Measurements from ENCODE around the gene ATP11A. TPM values are rescaled to one million over a fixed set of nuclear protein-coding genes. Genes with fewer than 3 reads are reported as not detected.

The ATP11A gene
- total and polyA plus RNA-seq, 7 donors = 0.69 to 22.9 (median 9.6) TPM

- no peaks in the 10 kb centered on the region for H3K9me3 ChIP-seq
- DNase-seq = peak; percentile 35
- H3K27me3 ChIP-seq = peaks cover 0 to 33% (median 0%) of the 10 kb centered on the region in 3 donors
- no peak overlapping the region for H3K27ac ChIP-seq
- intact Hi-C loops (cut with DNase I) = no loop called here
- no peaks in the 10 kb centered on the region for H3K4me1 ChIP-seq
- H3K4me3 ChIP-seq = no peak overlapping the region
- WGBS, 2 donors = 88 to 89% methylated on average over 8 of the region's 8 CpGs
- no peaks in the 10 kb centered on the region for H3K36me3 ChIP-seq
- TF ChIP-seq POLR2A (IDR thresholded peaks at IDR 0.05) = no peak
- TF ChIP-seq POLR2AphosphoS5 (IDR thresholded peaks at IDR 0.05) = no peak
- TF ChIP-seq CTCF (IDR thresholded peaks at IDR 0.05) = no peak
- TF ChIP-seq EP300 (IDR thresholded peaks at IDR 0.05) = no peak
Observed at GRCh38 chr13:112918266-112918665, 228.4 kb downstream of the ATP11A start.

GRCh38 chr13:112918746-112919145 lies 228.9 kb downstream of the ATP11A start:
- Histone ChIP-seq H3K4me1 (no peaks in the 10 kb centered on the region), H3K36me3 (no peaks in the 10 kb centered on the region), H3K4me3 (no peak overlapping the region), H3K27me3 (peaks cover 0 to 36% (median 0%) of the 10 kb centered on the region in 3 donors), H3K27ac (no peak overlapping the region), H3K9me3 (no peaks in the 10 kb centered on the region)
- intact Hi-C loops (cut with DNase I) = no loop called here
- 92 to 94% methylated on average over 13 of the region's 13 CpGs for WGBS, 2 donors
- DNase-seq = peak; percentile 25
- TF ChIP-seq EP300 (IDR thresholded peaks at IDR 0.05) (no peak), CTCF (IDR thresholded peaks at IDR 0.05) (no peak), POLR2AphosphoS5 (IDR thresholded peaks at IDR 0.05) (no peak), POLR2A (IDR thresholded peaks at IDR 0.05) (no peak)

- Histone ChIP-seq H3K36me3 (no peaks in the 10 kb centered on the region), H3K4me1 (peaks cover 0 to 3% (median 1%) of the 10 kb centered on the region in 4 donors), H3K27ac (no peak overlapping the region), H3K9me3 (no peaks in the 10 kb centered on the region), H3K4me3 (no peak overlapping the region), H3K27me3 (peaks cover 0 to 23% (median 0%) of the 10 kb centered on the region in 3 donors)
- 89 to 92% methylated on average over 12 of the region's 12 CpGs for WGBS, 2 donors
- intact Hi-C loops (cut with DNase I) = no loop called here
- no peak for DNase-seq
- TF ChIP-seq POLR2AphosphoS5 (IDR thresholded peaks at IDR 0.05) (no peak), POLR2A (IDR thresholded peaks at IDR 0.05) (no peak), CTCF (IDR thresholded peaks at IDR 0.05) (no peak), EP300 (IDR thresholded peaks at IDR 0.05) (no peak)
Observed at GRCh38 chr13:112923962-112924361, 234.1 kb downstream of the ATP11A start.

- H3K9me3 ChIP-seq = no peaks in the 10 kb centered on the region
- WGBS, 2 donors = 91 to 94% methylated on average over 2 of the region's 2 CpGs
- intact Hi-C loops (cut with DNase I) = no loop called here
- H3K36me3 ChIP-seq = no peaks in the 10 kb centered on the region
- H3K27me3 ChIP-seq = peaks cover 0 to 27% (median 4%) of the 10 kb centered on the region in 3 donors
- no peak overlapping the region for H3K4me3 ChIP-seq
- TF ChIP-seq POLR2AphosphoS5 (IDR thresholded peaks at IDR 0.05) = no peak
- no peak for TF ChIP-seq POLR2A (IDR thresholded peaks at IDR 0.05)
- TF ChIP-seq CTCF (IDR thresholded peaks at IDR 0.05) = no peak
- TF ChIP-seq EP300 (IDR thresholded peaks at IDR 0.05) = no peak
- no peak overlapping the region for H3K27ac ChIP-seq
- peaks cover 0 to 7% (median 3%) of the 10 kb centered on the region in 4 donors for H3K4me1 ChIP-seq
- no peak for DNase-seq
Observed at GRCh38 chr13:112924365-112924764, 234.5 kb downstream of the ATP11A start.

- 91 to 97% methylated on average over 15 of the region's 15 CpGs for WGBS, 2 donors
- intact Hi-C loops (cut with DNase I) = no loop called here
- no peak for DNase-seq
Observed at GRCh38 chr13:112926003-112926402, 236.2 kb downstream of the ATP11A start.

More at GRCh38 chr13:112926003-112926402, 236.2 kb downstream of the ATP11A start:
- H3K4me3 ChIP-seq = no peak overlapping the region
- TF ChIP-seq EP300 (IDR thresholded peaks at IDR 0.05) = no peak
- no peak for TF ChIP-seq CTCF (IDR thresholded peaks at IDR 0.05)
- TF ChIP-seq POLR2AphosphoS5 (IDR thresholded peaks at IDR 0.05) = no peak
- TF ChIP-seq POLR2A (IDR thresholded peaks at IDR 0.05) = no peak
- peaks cover 0 to 14% (median 5%) of the 10 kb centered on the region in 4 donors for H3K4me1 ChIP-seq
- no peaks in the 10 kb centered on the region for H3K36me3 ChIP-seq
- no peaks in the 10 kb centered on the region for H3K9me3 ChIP-seq
- no peak overlapping the region for H3K27ac ChIP-seq
- peaks cover 0 to 35% (median 10%) of the 10 kb centered on the region in 3 donors for H3K27me3 ChIP-seq

Measured in sigmoid colon (tissue), 7 donors.